Fibroblast of skin of left quadriceps (primary cell): ENCODE measurements around the gene RAPGEF1.
"Not testable (repeated sequence)": the region's sequence is repeated elsewhere in the genome, so short reads cannot be mapped to it uniquely, and the experiment has no call there.

Experiments used
- DNase-seq, 2 experiments: peaks; one replicate each; pipeline ENCODE4 v3.0.0-alpha.2; 2013; ENCODE audit warnings: low read depth in 2 of 2

RAPGEF1 gene

GRCh38 chr9:131731237-131731636, 8.6 kb downstream of the RAPGEF1 start:
- DNase-seq = no peak

DNA sequence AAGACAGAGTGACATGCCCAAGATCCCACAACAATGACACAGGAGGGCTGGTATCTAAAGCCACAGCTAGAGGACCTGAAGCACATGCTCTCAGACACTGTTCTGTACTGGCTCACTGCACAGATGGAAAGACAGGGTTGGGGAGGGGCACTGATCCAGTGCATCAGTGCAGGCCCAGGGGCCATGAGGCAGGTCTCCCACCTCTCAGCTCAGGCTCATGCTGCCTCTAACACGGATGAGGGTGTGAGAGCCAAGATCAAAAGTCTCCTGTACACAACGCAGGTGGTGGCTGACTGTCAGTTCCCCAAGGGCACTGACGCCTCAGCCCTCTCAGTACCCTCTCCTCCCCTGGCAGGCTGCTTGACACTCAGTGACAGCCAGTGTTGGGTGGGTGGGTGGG, 10.9 kb downstream of the RAPGEF1 start:
- no peak for DNase-seq

DNA sequence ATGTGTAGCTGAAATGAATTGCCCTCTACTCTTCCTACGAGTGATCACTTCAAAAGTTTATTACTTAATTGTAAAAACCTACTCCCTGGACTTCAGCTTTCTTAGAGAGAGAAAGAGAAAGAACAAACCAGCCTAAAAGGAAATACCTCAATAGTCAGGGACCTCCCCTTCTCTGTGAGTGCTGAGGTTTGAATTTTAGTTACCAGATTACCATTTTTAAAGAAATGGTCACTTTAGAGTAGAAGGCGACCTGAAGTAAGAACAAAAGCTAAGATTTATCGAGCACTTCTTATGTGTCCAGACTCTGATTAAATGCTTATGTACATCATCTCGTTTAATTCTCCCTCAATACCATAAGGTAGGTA, 11.3 kb downstream of the RAPGEF1 start:
- no peak for DNase-seq

- no peak for DNase-seq
Observed at GRCh38 chr9:131727795-131728545, 11.9 kb downstream of the RAPGEF1 start.

DNA sequence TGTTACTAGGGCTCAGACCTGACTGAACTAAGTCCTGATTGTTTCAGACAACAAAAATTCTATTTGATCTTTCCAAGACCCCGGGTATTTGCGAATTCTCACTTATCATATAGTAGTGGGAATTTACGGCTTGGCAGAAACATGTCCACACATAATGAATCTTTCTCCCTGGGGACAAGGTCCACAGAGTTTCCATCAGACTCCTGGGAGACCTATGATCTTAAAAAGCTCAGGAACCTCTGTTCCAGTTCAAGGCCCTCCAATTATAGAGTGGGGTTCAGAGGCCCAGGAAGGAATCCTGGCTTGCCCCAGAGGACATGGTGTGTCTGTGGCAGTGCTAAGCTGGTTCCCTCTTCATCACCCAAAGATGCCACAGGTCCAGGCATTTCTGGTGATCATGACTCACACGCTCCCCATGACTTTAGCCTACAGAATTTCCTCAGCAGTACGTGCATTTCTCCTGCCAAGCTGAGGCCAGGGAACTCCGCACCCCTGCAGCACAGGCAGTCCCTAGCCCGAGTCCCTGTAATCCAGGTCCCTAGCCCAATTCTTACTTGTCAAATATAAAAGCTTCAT, 12.6 kb downstream of the RAPGEF1 start:
- no peak for DNase-seq

GRCh38 chr9:131724683-131725082, 15.2 kb downstream of the RAPGEF1 start:
- no peak for DNase-seq

DNA sequence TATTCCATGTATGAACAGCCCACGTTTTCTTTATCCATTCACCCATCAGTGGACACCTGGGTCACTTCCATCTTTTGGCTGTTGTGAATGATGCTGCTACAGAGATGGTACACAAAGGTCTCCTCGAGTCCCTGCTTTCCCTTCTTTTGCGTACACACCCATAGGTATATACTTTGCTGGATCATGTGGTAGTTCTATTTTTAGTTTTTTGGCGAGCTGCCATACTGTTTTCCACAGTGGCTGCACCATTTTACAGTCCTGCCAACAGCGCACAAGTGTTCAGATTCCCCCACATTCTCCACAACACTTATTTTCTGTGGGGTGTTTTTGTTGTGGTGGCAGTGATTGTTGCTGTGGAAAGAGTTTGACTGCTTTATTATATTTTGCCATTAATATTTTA, 16.2 kb downstream of the RAPGEF1 start:
- no peak for DNase-seq

DNA sequence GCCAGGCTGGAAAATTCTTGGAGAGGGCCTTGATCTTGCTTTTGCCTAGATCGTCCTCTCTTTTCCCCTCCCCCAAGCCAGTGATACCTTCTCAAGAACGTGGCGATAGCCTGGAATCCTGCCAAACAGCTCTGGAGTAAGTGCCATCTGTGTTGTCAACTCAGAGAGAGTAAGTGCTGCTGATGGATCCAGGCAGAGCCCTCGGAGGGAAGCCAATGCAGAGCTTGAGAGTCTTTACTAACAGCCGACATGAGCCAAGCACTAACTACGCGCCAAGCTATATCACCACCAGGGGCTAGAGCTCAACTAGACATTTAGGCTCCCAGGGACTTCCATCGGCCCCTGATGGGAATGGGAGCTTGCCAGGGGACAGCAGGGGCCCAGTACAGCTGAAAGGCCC, 17.6 kb downstream of the RAPGEF1 start:
- no peak for DNase-seq

GRCh38 chr9:131721076-131721475, 18.8 kb downstream of the RAPGEF1 start:
- DNase-seq = no peak

- no peak for DNase-seq
Observed at GRCh38 chr9:131720330-131720729, 19.5 kb downstream of the RAPGEF1 start.

DNA sequence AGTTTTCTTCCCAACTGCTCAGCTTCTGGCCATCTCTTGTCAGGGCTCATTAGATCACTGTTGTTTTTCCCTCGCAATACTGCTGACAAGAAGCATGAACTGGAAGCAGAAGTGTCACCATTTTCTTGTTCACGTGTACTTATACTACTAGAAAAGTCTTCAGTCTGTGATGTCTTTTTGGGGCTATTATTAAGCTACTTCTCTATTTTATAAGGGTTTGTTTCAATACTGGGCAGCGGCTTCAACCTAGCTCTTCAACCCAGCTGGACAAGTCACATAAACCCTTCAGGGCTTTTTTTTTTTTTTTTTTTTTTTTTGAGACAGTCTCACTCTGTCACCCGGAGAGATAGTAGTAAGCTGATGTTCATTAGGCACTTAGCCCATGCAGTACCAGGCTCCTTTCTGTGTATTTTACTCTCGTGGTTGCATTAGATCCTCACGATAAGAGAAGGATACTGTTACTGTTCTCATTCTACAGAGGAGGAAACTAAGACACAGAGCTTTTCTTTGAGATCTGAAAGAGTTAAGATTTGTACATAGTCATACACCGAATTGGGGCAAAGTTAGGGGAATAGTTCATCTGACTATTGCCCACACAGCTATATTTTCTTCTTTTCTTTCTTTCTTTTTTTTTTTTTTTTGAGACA, 20.5 kb downstream of the RAPGEF1 start:
- no peak for DNase-seq

GRCh38 chr9:131717719-131718460, 22.0 kb downstream of the RAPGEF1 start:
- no peak for DNase-seq

- no peak for DNase-seq
Observed at GRCh38 chr9:131715906-131716305, 24.0 kb downstream of the RAPGEF1 start.

DNA sequence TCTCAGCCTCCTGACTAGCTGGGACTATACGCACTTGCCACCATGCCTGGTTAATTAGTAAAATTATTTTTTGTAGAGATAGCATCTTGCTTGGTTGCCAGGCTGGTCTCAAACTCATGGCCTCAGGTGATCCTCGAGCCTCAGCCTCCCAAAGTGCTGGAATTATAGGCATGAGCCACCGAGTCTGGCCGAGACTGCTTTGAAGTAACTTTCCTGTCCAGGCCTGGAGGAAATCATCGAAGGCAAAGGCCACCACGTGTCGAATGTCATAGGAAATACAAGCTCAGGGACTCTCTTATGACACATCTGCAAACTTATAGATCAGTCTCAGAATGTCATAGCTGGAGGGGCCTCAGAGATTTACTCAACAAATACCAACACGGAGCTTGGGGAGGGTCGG, 25.1 kb downstream of the RAPGEF1 start:
- no peak for DNase-seq

GRCh38 chr9:131714161-131714646, 25.7 kb downstream of the RAPGEF1 start:
- DNase-seq = no peak

GRCh38 chr9:131713016-131713415, 26.9 kb downstream of the RAPGEF1 start:
- DNase-seq = no peak

- no peak for DNase-seq
Observed at GRCh38 chr9:131712151-131712716, 27.6 kb downstream of the RAPGEF1 start.

- DNase-seq = no peak
Observed at GRCh38 chr9:131709771-131710431, 30.0 kb downstream of the RAPGEF1 start.

DNA sequence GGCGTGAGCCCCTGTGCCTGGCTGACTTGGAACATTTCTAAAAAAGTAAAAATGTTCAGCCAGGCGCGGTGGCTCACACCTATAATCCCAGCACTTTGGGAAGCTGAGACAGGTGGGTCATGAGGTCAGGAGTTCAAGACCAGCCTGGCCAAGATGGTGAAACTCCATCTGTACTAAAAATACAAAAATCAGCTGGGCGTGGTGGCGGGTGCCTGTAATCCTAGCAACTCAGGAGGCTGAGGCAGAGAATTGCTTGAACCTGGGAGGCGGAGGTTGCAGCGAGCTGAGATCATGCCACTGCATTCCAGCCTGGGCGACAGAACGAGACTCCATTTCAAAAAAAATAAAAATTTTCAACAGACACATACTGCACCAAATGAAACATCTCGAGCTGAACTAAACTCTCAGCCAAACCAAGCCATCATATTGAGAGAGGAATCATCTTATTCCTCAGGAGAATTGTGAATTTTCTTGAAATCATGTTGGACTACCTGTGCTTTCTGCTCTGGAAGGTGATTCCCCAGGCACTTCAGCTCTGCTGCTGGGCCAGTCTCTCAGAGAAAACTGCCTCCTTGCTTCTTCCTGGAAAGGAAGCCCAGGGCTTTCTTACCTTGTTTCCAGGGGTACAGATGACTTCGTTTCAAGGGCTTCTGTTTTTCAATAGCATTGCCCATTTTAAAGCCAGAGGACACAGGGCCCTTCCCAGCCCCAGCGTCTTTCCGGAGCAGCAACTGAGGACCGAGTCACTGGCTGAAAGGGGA, 30.7 kb downstream of the RAPGEF1 start:
- not testable (repeated sequence) for DNase-seq

DNA sequence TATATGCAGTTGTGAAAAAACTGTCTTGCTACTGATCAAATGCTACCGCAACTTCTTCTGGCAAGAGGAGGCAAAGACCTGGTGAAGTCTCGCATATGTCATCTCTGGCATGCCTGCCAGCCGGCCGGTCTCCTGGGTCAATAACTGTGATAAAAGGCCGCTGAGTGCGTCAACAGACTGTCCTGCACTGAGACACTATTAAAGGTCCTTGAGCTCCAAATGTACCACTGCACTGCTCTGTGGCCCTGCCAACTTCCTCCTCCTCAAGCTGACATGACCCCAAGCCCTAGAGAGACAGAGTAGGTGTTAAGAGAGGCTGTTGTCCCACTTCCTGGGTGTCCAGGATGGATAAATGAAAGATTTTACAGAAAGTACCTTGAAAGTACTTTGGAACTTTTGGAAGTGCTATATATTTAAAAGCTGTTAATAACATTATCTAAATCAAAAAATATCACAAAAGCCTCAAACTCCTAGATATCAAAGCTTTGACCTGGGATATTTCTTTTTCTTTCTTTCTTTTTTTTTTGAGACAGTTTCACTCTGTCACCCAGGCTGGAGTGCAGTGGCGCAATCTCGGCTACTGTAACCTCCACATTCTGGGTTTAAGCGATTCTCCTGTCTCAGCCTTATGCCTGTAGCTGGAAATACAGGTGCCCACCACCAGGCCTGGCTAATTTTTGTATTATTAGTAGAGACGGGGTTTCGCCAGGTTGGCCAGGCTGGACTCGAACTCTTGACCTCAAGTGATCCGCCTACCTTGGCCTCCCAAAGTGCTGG, 31.5 kb downstream of the RAPGEF1 start:
- no peak for DNase-seq
